Naive thymus-derived CD4-positive, alpha-beta T cell (primary cell): Measurements from ENCODE around the gene LDOC1. TPM values are rescaled to one million over a fixed set of nuclear protein-coding genes. Genes with fewer than 3 reads are reported as not detected.
A peak's percentile ranks its signal among the peaks of the same experiment; 100 is the strongest.
"Not testable (repeated sequence)": the region's sequence is repeated elsewhere in the genome, so short reads cannot be mapped to it uniquely, and the experiment has no call there.

Experiments
- ATAC-seq: fragments of 150-1000 bp; cut with Tn5 transposase; 2 replicates; pipeline ENCODE4 v1.10.0; 2021; ENCODE audit warnings: mild to moderate bottlenecking, moderate library complexity
- CTCF ChIA-PET: fragments of 350-600 bp; sonication (Branson Sonifier 250); formaldehyde crosslinking; loops from one replicate; lab custom pipeline; 2021; ENCODE audit warnings: antibody characterized with exemption; lab: Charles Lee
- POLR2A ChIA-PET: fragments of 350-600 bp; sonication (Branson Sonifier 250); formaldehyde crosslinking; loops from one replicate; lab custom pipeline; 2021; ENCODE audit warnings: antibody characterized with exemption, inconsistent platforms; lab: Charles Lee
- DNase-seq, 9 donors: peaks; one replicate each; pipeline versions ENCODE4 v3.0.0 to v3.0.0-alpha.2; 2020 to 2022; ENCODE audit warnings: mixed read lengths in 1 of 9
- H3K27ac ChIP-seq: one replicate; pipeline ENCODE4 v1.7.0; 2013; ENCODE audit warnings: mild to moderate bottlenecking, low read depth, low read length, moderate library complexity
- H3K27me3 ChIP-seq, 2 donors: one replicate each; pipeline ENCODE4 v1.7.0; 2013; ENCODE audit warnings: low read length in 2 of 2, mild to moderate bottlenecking in 2 of 2, moderate library complexity in 2 of 2; ENCODE audit not compliant: control insufficient read depth in 2 of 2, insufficient read depth in 2 of 2
- H3K36me3 ChIP-seq, 3 experiments: 1 replicate in 2 of 3; 2 replicates in 1 of 3; pipeline ENCODE4 v1.7.0; 2013; ENCODE audit warnings: low read length in 3 of 3, mild to moderate bottlenecking in 3 of 3, moderate library complexity in 1 of 3; ENCODE audit not compliant: insufficient read depth in 3 of 3, control insufficient read depth in 2 of 3
- H3K4me1 ChIP-seq, 2 donors: one replicate each; pipeline ENCODE4 v1.7.0; 2013; ENCODE audit warnings: low read length in 2 of 2, mild to moderate bottlenecking in 2 of 2, moderate library complexity in 1 of 2; ENCODE audit not compliant: control insufficient read depth in 2 of 2, insufficient read depth in 2 of 2
- H3K4me3 ChIP-seq: 2 replicates; pipeline ENCODE4 v1.7.0; 2013; ENCODE audit warnings: mild to moderate bottlenecking, low read length
- H3K9me3 ChIP-seq, 3 experiments: 1 replicate in 2 of 3; 2 replicates in 1 of 3; pipeline ENCODE4 v1.7.0; 2013; ENCODE audit warnings: low read length in 3 of 3; ENCODE audit not compliant: control insufficient read depth in 2 of 3
- H3K27ac Mint-ChIP-seq, 9 donors: one replicate each; pipeline ENCODE4 v1.8.0; 2020 to 2022; ENCODE audit warnings: mixed read lengths in 9 of 9, mild to moderate bottlenecking in 8 of 9, moderate library complexity in 5 of 9, inconsistent platforms in 2 of 9
- H3K27me3 Mint-ChIP-seq, 5 donors: one replicate each; pipeline ENCODE4 v1.8.0; 2021 to 2022; ENCODE audit warnings: mixed read lengths in 5 of 5, mild to moderate bottlenecking in 1 of 5
- H3K36me3 Mint-ChIP-seq, 5 donors: one replicate each; pipeline ENCODE4 v1.8.0; 2020 to 2022; ENCODE audit warnings: mixed read lengths in 5 of 5, mild to moderate bottlenecking in 3 of 5, inconsistent platforms in 1 of 5
- H3K4me1 Mint-ChIP-seq, 7 donors: one replicate each; pipeline ENCODE4 v1.8.0; 2020 to 2022; ENCODE audit warnings: mixed read lengths in 7 of 7, mild to moderate bottlenecking in 3 of 7, inconsistent platforms in 1 of 7
- H3K4me3 Mint-ChIP-seq, 10 donors: one replicate each; pipeline ENCODE4 v1.8.0; 2020 to 2022; ENCODE audit warnings: mild to moderate bottlenecking in 10 of 10, mixed read lengths in 10 of 10, moderate library complexity in 6 of 10, inconsistent platforms in 2 of 10
- H3K9me3 Mint-ChIP-seq, 11 donors: one replicate each; pipeline ENCODE4 v1.8.0; 2020 to 2022; ENCODE audit warnings: mixed read lengths in 11 of 11, mild to moderate bottlenecking in 4 of 11, inconsistent platforms in 1 of 11, moderate library complexity in 1 of 11
- intact Hi-C, 2 donors: fragments of 100-400 bp; cut with micrococcal nuclease; formaldehyde crosslinking; loops; one replicate each; pipeline ENCODE4 v1.15.1; 2023
- polyA plus RNA-seq, 2 donors: library from polyadenylated mRNA; unstranded; fragments of 300-500 nt; fragmentation: Illumina TruSeq; gene quantifications; one replicate each; pipeline ENCODE4 v1.2.3, GENCODE V29; 2021
- total RNA-seq, 6 experiments: library from RNA in 5 of 6; stranded (reverse) in 5 of 6; gene quantifications; 1 replicate in 5 of 6; 2 replicates in 1 of 6; pipeline ENCODE4 v1.2.3 and lab custom pipeline; 2021 to 2026

LDOC1 gene
- 10 to 100 TPM in 3 of 5 experiments, 1 to 10 TPM in 2; 7.0 to 14.4 (median 11.8) TPM for total RNA-seq
- 10 to 100 TPM; 14.9 to 31.0 TPM for polyA plus RNA-seq
- 1.6 reads per million, percentile 5 among the genes with 10 or more reads in this experiment for total RNA-seq (lab: John Stamatoyannopoulos, UW)

GRCh38 chrX:141176586-141177451, at the start of gene LDOC1:
LDOC1 (minus strand) TSS chrX:141177129; CDS start chrX:141177021, 108 bp downstream.
- ATAC-seq (peak; percentile 97), DNase-seq (peak; percentile 34 to 70 (median 58))
- Histone ChIP-seq H3K9me3 (no peaks in the 10 kb centered on the region), H3K36me3 (no peaks in the 10 kb centered on the region), H3K4me1 (peaks cover 0 to 5% of the 10 kb centered on the region in 2 donors), H3K4me3 (peak within 1 kb of the TSS; percentile 55), H3K27ac (peak within 1 kb of the TSS; percentile 55), H3K27me3 (no peaks in the 10 kb centered on the region)
- peaks cover 0 to 4% (median 0%) of the 10 kb centered on the region in 5 donors for H3K27me3 Mint-ChIP-seq
- intact Hi-C loops = loop anchor here in 1 of 2 donors (10.0 kb wide), 1 partner anchor 262 kb away; no protein-coding TSS in a partner anchor
- H3K4me3 Mint-ChIP-seq = peak within 1 kb of the TSS; percentile 74 to 85 (median 82)
- H3K4me1 Mint-ChIP-seq = peaks cover 0 to 18% (median 8%) of the 10 kb centered on the region in 7 donors
- ChIA-PET POLR2A (no interaction called here), CTCF (no interaction called here)
- H3K27ac Mint-ChIP-seq = peak within 1 kb of the TSS in 8 of 9 donors; percentile 22 to 72 (median 65)
- peaks cover 0 to 1% (median 0%) of the 10 kb centered on the region in 11 donors for H3K9me3 Mint-ChIP-seq
- no peaks in the 10 kb centered on the region for H3K36me3 Mint-ChIP-seq

GRCh38 chrX:141221611-141222010, 44.7 kb upstream of the LDOC1 start:
- Histone ChIP-seq H3K27me3 (no peaks in the 10 kb centered on the region), H3K27ac (no peak overlapping the region), H3K36me3 (no peaks in the 10 kb centered on the region), H3K9me3 (no peaks in the 10 kb centered on the region), H3K4me3 (no peak overlapping the region), H3K4me1 (no peaks in the 10 kb centered on the region)
- H3K27me3 Mint-ChIP-seq = no peaks in the 10 kb centered on the region
- H3K27ac Mint-ChIP-seq = no peak overlapping the region
- H3K36me3 Mint-ChIP-seq = no peaks in the 10 kb centered on the region
- no peak overlapping the region for H3K4me3 Mint-ChIP-seq
- DNase-seq (no peak), ATAC-seq (no peak)
- POLR2A ChIA-PET = no interaction called here
- peaks cover 0 to 14% (median 2%) of the 10 kb centered on the region in 11 donors for H3K9me3 Mint-ChIP-seq
- no peaks in the 10 kb centered on the region for H3K4me1 Mint-ChIP-seq
- intact Hi-C loops = no loop called here
- CTCF ChIA-PET = no interaction called here

DNA sequence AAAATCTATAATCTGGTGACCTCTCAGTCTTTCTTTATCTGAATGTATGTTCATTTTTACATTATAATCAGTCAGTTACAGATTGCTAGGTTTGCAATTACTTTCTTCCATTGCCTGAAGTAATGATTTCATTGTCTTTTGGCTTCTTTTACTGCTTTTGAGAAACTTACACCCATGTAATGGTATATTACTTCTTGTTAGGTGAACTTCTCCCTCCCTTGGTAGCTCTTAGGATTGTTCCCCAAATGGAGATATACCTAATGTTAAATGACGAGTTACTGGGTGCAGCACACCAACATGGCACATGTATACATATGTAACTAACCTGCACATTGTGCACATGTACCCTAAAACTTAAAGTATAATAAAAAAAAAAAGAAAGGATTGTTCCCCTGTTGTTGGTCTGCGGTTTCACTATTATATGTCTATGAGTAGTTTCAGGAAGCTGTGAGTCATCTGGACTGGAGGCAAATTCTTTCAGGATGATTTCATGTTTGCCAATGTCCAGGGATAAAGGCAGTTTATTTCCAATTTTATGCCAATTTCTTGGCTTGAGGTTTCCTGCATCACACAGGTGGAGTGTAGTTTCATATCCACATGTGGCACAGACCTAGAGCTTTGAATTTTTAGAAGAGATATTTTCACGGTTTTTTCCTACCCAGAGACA, 43.5 kb upstream of the LDOC1 start:
- no peaks in the 10 kb centered on the region for H3K9me3 ChIP-seq
- no peak overlapping the region for H3K4me3 ChIP-seq
- CTCF ChIA-PET = no interaction called here
- H3K27me3 Mint-ChIP-seq = no peaks in the 10 kb centered on the region
- no peaks in the 10 kb centered on the region for H3K36me3 Mint-ChIP-seq
- H3K27me3 ChIP-seq = no peaks in the 10 kb centered on the region
- no peaks in the 10 kb centered on the region for H3K4me1 Mint-ChIP-seq
- peaks cover 0 to 12% (median 2%) of the 10 kb centered on the region in 11 donors for H3K9me3 Mint-ChIP-seq
- DNase-seq (no peak), ATAC-seq (no peak)
- POLR2A ChIA-PET = no interaction called here
- no peak overlapping the region for H3K4me3 Mint-ChIP-seq
- no peaks in the 10 kb centered on the region for H3K36me3 ChIP-seq
- H3K27ac ChIP-seq = no peak overlapping the region
- no peaks in the 10 kb centered on the region for H3K4me1 ChIP-seq
- intact Hi-C loops = no loop called here
- no peak overlapping the region for H3K27ac Mint-ChIP-seq

DNA sequence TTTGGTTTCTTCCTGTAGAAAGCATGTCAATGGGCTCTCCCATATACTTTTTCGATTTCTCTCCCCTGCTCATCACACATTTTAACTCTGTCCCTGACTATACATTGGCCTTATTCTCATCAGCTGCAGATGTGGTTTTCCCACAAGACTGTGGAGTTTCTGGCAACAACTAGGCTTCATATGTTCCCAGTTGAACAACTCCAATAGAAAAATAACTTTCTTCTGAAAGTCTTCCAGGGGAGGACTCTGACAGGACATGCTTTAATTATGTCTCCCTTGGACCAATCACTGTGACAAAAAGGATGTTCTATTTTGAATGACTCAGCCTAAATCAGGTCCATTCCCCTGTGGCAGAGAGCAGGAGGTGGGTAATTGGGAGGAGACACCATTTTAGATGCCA, 37.3 kb upstream of the LDOC1 start:
- H3K4me1 Mint-ChIP-seq = no peaks in the 10 kb centered on the region
- peaks cover 0 to 6% (median 0%) of the 10 kb centered on the region in 11 donors for H3K9me3 Mint-ChIP-seq
- ChIA-PET POLR2A (no interaction called here), CTCF (no interaction called here)
- H3K27ac Mint-ChIP-seq = no peak overlapping the region
- DNase-seq (no peak), ATAC-seq (no peak)
- H3K27me3 ChIP-seq = no peaks in the 10 kb centered on the region
- intact Hi-C loops = no loop called here
- H3K27me3 Mint-ChIP-seq = no peaks in the 10 kb centered on the region
- no peak overlapping the region for H3K27ac ChIP-seq
- H3K4me1 ChIP-seq = no peaks in the 10 kb centered on the region
- H3K4me3 ChIP-seq = no peak overlapping the region
- no peak overlapping the region for H3K4me3 Mint-ChIP-seq
- no peaks in the 10 kb centered on the region for H3K9me3 ChIP-seq
- H3K36me3 Mint-ChIP-seq = no peaks in the 10 kb centered on the region
- no peaks in the 10 kb centered on the region for H3K36me3 ChIP-seq

GRCh38 chrX:141201962-141202361, 25.0 kb upstream of the LDOC1 start:
- no peak overlapping the region for H3K27ac Mint-ChIP-seq
- H3K36me3 ChIP-seq = no peaks in the 10 kb centered on the region
- no peak overlapping the region for H3K4me3 Mint-ChIP-seq
- H3K27me3 ChIP-seq = no peaks in the 10 kb centered on the region
- H3K4me1 ChIP-seq = no peaks in the 10 kb centered on the region
- H3K9me3 Mint-ChIP-seq = peaks cover 0 to 2% (median 0%) of the 10 kb centered on the region in 11 donors
- DNase-seq = no peak
- H3K4me3 ChIP-seq = no peak overlapping the region
- no peak for ATAC-seq
- H3K27me3 Mint-ChIP-seq = no peaks in the 10 kb centered on the region
- no peaks in the 10 kb centered on the region for H3K9me3 ChIP-seq
- H3K27ac ChIP-seq = no peak overlapping the region
- POLR2A ChIA-PET = no interaction called here
- H3K4me1 Mint-ChIP-seq = no peaks in the 10 kb centered on the region
- intact Hi-C loops = no loop called here
- H3K36me3 Mint-ChIP-seq = no peaks in the 10 kb centered on the region
- CTCF ChIA-PET = no interaction called here

DNA sequence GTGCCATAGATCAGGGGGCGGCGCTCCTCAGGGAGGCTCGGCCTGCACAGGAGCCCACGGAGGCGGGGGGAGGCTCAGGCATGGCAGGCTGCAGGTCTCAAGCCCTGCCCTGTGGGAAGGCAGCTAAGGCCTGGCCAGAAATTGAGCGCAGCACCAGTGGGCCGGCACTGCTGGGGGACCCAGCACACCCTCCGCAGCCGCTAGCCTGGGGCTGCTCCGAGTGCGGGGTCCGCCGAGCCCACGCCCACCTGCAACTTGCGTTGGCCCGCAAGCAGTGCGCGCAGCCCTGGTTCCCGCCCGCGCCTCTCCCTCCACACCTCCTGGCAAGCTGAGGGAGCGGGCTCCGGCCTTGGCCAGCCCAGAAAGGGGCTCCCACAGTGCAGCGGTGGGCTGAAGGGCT, 11.6 kb upstream of the LDOC1 start:
- H3K27ac ChIP-seq, DNase-seq, H3K36me3 Mint-ChIP-seq, CTCF ChIA-PET, H3K27ac Mint-ChIP-seq, POLR2A ChIA-PET, H3K4me1 Mint-ChIP-seq, H3K4me3 Mint-ChIP-seq, H3K4me1 ChIP-seq, H3K4me3 ChIP-seq, ATAC-seq, H3K36me3 ChIP-seq, H3K27me3 ChIP-seq, H3K27me3 Mint-ChIP-seq, H3K9me3 Mint-ChIP-seq, H3K9me3 ChIP-seq, intact Hi-C loops: not testable (repeated sequence)
